ENCODE results near the gene NCAM2.

The NCAM2 gene

DNA sequence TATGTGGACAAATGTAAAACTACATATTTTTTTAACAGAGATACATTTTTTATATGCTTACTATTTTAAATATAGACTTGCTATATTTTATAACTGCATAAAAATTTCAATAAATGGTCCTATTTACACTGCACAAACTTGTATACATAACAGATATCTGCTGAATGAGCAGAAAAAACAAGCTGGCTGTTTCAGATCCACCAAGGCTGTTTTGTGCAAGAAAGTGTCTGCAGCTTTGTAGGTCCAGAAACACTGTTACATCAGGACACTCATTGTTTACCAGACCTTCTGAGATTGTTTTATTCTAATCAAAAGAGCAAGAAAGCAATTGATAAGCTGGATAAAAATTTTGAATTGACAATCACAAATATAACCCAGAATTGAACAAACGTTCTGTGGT, 99.3 kb downstream of the NCAM2 start:
- H3K27ac ChIP-seq (ENCODE audit: low read depth, low read length): no peak overlapping the region
- H3K9me3 ChIP-seq (ENCODE audit: control insufficient read depth, insufficient read depth, low read length): no peaks in the 10 kb centered on the region
- no peak overlapping the region for H3K9ac ChIP-seq (ENCODE audit: low read depth, low read length)
- no peaks in the 10 kb centered on the region for H3K4me1 ChIP-seq (ENCODE audit: control insufficient read depth, insufficient read depth, low read length)
- no peaks in the 10 kb centered on the region for H3K27me3 ChIP-seq (ENCODE audit: control insufficient read depth, insufficient read depth, low read length)
- no peaks in the 10 kb centered on the region for H3K36me3 ChIP-seq (ENCODE audit: control insufficient read depth, insufficient read depth, low read length)
- H3K4me3 ChIP-seq (ENCODE audit: low read depth, low read length): no peak overlapping the region

DNA sequence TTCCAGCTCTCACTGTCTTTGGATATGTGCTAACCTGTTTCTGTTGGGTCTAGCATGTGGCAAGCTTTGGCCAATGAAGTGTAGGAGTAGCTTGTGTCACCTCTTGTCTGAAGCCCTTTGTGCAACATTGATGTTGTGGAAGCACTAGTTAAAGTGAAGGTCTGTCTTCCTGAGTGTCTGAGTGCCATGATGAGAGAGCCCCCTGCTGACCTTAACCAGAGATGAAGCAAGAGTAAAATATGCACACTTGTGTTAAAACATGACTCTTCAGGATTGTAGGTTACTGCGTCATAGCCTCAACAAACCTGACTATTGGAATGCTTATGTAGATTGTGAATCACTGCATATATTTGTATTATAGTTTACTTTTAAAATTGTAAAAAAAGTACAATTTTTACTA, 103.7 kb downstream of the NCAM2 start:
- no peak overlapping the region for H3K9ac ChIP-seq (ENCODE audit: low read depth, low read length)
- H3K9me3 ChIP-seq (ENCODE audit: control insufficient read depth, insufficient read depth, low read length): no peaks in the 10 kb centered on the region
- no peak overlapping the region for H3K4me3 ChIP-seq (ENCODE audit: low read depth, low read length)
- no peaks in the 10 kb centered on the region for H3K27me3 ChIP-seq (ENCODE audit: control insufficient read depth, insufficient read depth, low read length)
- H3K4me1 ChIP-seq (ENCODE audit: control insufficient read depth, insufficient read depth, low read length): peaks cover 13% of the 10 kb centered on the region
- no peak overlapping the region for H3K27ac ChIP-seq (ENCODE audit: low read depth, low read length)
- H3K36me3 ChIP-seq (ENCODE audit: control insufficient read depth, insufficient read depth, low read length): no peaks in the 10 kb centered on the region

DNA sequence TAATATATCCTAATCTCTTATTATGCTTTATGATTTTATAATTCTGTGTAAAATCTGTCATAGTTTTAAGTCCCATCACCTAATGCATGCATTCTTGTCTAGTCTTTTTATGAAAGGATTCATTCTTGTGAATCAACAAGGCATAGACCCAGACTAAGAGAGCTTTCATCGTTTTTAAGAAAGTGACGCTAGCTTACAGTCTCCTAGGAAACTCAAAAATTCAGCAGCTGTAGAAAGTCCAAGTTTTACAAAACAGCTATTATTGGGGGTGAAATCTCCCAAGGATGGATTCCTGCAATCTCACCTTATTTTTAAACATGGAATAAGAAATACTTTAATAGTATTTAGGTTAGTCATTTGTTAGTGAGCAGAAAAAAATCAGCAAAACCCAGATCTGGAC, 104.7 kb downstream of the NCAM2 start:
- Histone ChIP-seq H3K9me3 (ENCODE audit: control insufficient read depth, insufficient read depth, low read length) (no peaks in the 10 kb centered on the region), H3K27me3 (ENCODE audit: control insufficient read depth, insufficient read depth, low read length) (no peaks in the 10 kb centered on the region), H3K36me3 (ENCODE audit: control insufficient read depth, insufficient read depth, low read length) (no peaks in the 10 kb centered on the region), H3K9ac (ENCODE audit: low read depth, low read length) (no peak overlapping the region), H3K27ac (ENCODE audit: low read depth, low read length) (no peak overlapping the region), H3K4me1 (ENCODE audit: control insufficient read depth, insufficient read depth, low read length) (peaks cover 13% of the 10 kb centered on the region), H3K4me3 (ENCODE audit: low read depth, low read length) (no peak overlapping the region)

DNA sequence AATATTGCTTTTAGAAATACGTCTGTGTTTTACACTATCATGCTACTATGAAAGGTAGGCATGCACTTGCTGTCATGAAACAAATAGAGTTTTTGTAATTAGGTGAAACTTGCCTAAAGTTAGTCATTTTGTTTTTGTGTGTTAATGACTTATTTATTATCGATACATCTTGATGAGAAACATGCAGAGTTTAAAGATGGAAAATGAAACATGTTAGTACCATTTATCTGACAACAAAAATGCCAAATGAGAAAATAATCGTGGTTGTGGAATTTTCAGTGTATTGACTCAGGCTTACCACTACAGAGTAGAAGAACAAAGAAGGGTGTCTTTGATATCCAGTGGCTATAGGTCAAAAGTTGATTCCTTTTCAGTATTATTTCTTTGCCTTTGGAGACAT, 105.5 kb downstream of the NCAM2 start:
- Histone ChIP-seq H3K36me3 (ENCODE audit: control insufficient read depth, insufficient read depth, low read length) (no peaks in the 10 kb centered on the region), H3K27me3 (ENCODE audit: control insufficient read depth, insufficient read depth, low read length) (no peaks in the 10 kb centered on the region)

DNA sequence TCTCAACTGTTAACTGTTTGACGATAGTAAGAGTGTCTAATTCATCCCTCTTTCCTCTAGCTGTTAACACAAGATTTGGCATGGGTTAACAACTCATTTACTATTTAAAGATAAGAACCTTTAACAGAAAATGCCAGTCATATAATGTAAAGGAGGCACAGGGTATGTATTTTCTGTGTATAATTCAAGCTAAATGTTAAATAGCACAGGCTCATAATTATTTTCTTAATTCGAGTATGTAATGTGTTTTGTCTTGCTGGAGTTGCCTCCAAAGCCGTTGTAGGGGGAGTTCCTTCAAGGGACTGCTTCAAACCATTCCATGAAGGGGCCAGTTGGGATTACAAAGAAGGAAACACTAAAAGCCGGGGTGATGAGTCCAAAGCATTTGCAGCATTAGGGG, 111.5 kb downstream of the NCAM2 start:
- H3K4me1 ChIP-seq (ENCODE audit: control insufficient read depth, insufficient read depth, low read length): peaks cover 6% of the 10 kb centered on the region
- no peak overlapping the region for H3K27ac ChIP-seq (ENCODE audit: low read depth, low read length)
- no peak overlapping the region for H3K4me3 ChIP-seq (ENCODE audit: low read depth, low read length)
- no peaks in the 10 kb centered on the region for H3K36me3 ChIP-seq (ENCODE audit: control insufficient read depth, insufficient read depth, low read length)
- no peak overlapping the region for H3K9ac ChIP-seq (ENCODE audit: low read depth, low read length)
- no peaks in the 10 kb centered on the region for H3K9me3 ChIP-seq (ENCODE audit: control insufficient read depth, insufficient read depth, low read length)
- H3K27me3 ChIP-seq (ENCODE audit: control insufficient read depth, insufficient read depth, low read length): no peaks in the 10 kb centered on the region

More for the DNA sequence above, 105.5 kb downstream of the NCAM2 start:
- H3K4me1 ChIP-seq (ENCODE audit: control insufficient read depth, insufficient read depth, low read length): peaks cover 13% of the 10 kb centered on the region
- no peak overlapping the region for H3K9ac ChIP-seq (ENCODE audit: low read depth, low read length)
- H3K9me3 ChIP-seq (ENCODE audit: control insufficient read depth, insufficient read depth, low read length): no peaks in the 10 kb centered on the region
- no peak overlapping the region for H3K4me3 ChIP-seq (ENCODE audit: low read depth, low read length)
- no peak overlapping the region for H3K27ac ChIP-seq (ENCODE audit: low read depth, low read length)

DNA sequence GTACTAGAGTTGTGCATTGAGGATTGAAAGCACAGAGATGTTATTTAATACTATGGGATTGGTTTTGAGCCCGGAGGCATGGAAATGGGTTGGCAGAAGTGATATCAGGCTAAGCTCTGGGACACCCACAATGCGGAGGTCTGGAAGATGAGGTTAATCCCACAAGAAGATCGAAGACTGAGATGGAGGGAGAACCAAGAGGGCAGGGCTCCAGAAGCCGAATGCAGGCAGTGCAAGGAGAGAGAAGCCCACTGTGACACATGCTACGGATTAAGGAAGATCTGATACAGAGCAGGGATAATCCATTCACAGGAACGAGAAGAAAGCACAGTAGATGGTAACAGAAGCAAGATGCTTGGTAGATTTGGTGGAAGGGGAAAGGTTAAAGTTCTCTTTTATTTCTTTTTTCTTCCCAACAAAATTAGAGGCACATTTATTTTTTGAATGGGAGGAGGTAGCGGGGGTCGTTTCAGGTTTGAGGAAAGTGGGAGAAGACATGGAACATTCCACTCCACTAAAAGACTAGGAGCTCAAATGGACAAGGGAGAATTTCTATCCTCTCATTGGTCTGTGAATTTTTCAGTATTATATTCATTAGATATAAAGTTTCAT, 113.2 kb downstream of the NCAM2 start:
- H3K9ac ChIP-seq (ENCODE audit: low read depth, low read length): no peak overlapping the region
- no peaks in the 10 kb centered on the region for H3K36me3 ChIP-seq (ENCODE audit: control insufficient read depth, insufficient read depth, low read length)
- H3K4me3 ChIP-seq (ENCODE audit: low read depth, low read length): no peak overlapping the region
- H3K27ac ChIP-seq (ENCODE audit: low read depth, low read length): no peak overlapping the region
- no peaks in the 10 kb centered on the region for H3K27me3 ChIP-seq (ENCODE audit: control insufficient read depth, insufficient read depth, low read length)
- no peaks in the 10 kb centered on the region for H3K9me3 ChIP-seq (ENCODE audit: control insufficient read depth, insufficient read depth, low read length)
- no peaks in the 10 kb centered on the region for H3K4me1 ChIP-seq (ENCODE audit: control insufficient read depth, insufficient read depth, low read length)

DNA sequence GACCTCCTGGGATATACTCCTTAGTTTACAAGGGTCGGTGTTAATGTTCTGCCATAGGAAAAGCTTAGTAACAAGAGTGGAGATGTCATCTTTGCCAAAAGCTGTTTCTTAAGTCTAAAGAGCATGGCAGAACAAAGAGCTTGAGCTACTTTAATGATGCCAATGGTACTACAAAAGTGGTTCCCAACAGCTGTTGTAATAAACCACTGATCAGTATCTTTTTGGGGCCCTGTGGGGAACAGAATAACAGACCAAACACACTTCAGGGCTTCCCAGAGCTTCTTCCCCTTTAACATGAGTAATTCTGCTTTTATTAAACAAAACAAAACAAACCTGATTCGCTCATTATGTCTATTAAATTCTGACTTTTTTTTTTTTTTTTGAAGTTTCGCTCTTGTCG, 116.3 kb downstream of the NCAM2 start:
- H3K27me3 ChIP-seq (ENCODE audit: control insufficient read depth, insufficient read depth, low read length): no peaks in the 10 kb centered on the region
- H3K9me3 ChIP-seq (ENCODE audit: control insufficient read depth, insufficient read depth, low read length): no peaks in the 10 kb centered on the region
- no peak overlapping the region for H3K27ac ChIP-seq (ENCODE audit: low read depth, low read length)
- no peak overlapping the region for H3K4me3 ChIP-seq (ENCODE audit: low read depth, low read length)
- H3K4me1 ChIP-seq (ENCODE audit: control insufficient read depth, insufficient read depth, low read length): no peaks in the 10 kb centered on the region
- no peaks in the 10 kb centered on the region for H3K36me3 ChIP-seq (ENCODE audit: control insufficient read depth, insufficient read depth, low read length)
- H3K9ac ChIP-seq (ENCODE audit: low read depth, low read length): no peak overlapping the region

DNA sequence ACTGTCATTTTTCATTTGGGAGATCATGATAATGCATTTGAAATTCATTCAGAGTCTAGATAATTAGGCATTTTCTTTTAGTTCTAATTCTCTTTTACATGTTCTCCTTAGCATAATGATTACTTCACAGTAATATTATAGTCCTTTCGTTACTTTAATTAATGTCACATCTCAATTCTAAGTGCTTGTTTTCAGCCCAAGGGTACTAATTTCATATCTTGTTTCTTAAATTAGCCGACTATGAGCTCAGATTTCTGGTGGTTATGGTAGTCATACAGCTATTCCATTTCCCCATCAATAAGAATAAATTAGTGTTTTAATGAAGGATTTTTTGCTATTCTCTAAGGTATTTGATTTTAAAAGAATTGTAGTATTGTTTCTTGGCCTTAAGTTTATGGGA, 120.9 kb downstream of the NCAM2 start:
- Histone ChIP-seq H3K27me3 (ENCODE audit: control insufficient read depth, insufficient read depth, low read length) (no peaks in the 10 kb centered on the region), H3K27ac (ENCODE audit: low read depth, low read length) (no peak overlapping the region), H3K9me3 (ENCODE audit: control insufficient read depth, insufficient read depth, low read length) (no peaks in the 10 kb centered on the region), H3K36me3 (ENCODE audit: control insufficient read depth, insufficient read depth, low read length) (no peaks in the 10 kb centered on the region), H3K9ac (ENCODE audit: low read depth, low read length) (no peak overlapping the region), H3K4me1 (ENCODE audit: control insufficient read depth, insufficient read depth, low read length) (no peaks in the 10 kb centered on the region), H3K4me3 (ENCODE audit: low read depth, low read length) (no peak overlapping the region)

DNA sequence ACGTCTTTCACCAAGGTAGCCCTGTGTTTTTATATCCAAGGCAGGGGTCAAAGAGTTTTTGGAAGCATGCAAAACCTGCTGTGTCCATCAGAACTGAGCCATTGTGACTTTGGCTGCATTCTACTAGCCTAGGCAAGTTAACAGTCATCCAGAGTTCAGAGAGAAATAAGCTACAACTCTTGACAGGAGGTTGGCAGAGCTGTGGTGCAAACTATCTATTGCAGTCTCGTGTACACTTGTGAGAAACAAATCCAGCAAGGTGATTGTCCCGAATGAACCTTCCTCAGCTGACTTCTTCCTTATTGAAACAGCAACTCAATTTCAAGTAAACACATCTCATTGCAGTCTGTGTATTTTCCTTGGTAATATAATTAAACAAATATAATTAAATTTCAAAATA, 124.5 kb downstream of the NCAM2 start:
- H3K27ac ChIP-seq (ENCODE audit: low read depth, low read length): no peak overlapping the region
- H3K9ac ChIP-seq (ENCODE audit: low read depth, low read length): no peak overlapping the region
- no peak overlapping the region for H3K4me3 ChIP-seq (ENCODE audit: low read depth, low read length)
- no peaks in the 10 kb centered on the region for H3K4me1 ChIP-seq (ENCODE audit: control insufficient read depth, insufficient read depth, low read length)
- no peaks in the 10 kb centered on the region for H3K9me3 ChIP-seq (ENCODE audit: control insufficient read depth, insufficient read depth, low read length)
- H3K27me3 ChIP-seq (ENCODE audit: control insufficient read depth, insufficient read depth, low read length): no peaks in the 10 kb centered on the region
- no peaks in the 10 kb centered on the region for H3K36me3 ChIP-seq (ENCODE audit: control insufficient read depth, insufficient read depth, low read length)

DNA sequence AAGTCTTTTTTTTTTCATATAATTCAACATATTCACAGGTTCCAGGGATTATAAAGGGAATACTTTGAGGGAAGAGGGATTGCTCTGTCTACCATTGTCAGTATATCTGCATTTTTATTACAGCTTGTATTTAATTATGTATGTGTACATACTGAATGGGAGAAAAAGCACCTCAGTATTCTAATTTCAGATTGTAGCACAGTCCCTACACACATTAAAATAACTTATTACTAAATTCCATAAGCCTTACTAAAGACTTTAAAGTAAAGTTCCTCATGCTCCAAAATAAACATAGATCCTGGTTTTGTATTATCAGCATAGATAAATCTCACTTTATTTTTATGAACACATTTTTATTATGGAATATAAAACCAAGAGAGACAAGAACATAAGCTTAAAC, 134.2 kb downstream of the NCAM2 start:
- Histone ChIP-seq H3K4me3 (ENCODE audit: low read depth, low read length) (no peak overlapping the region), H3K4me1 (ENCODE audit: control insufficient read depth, insufficient read depth, low read length) (no peaks in the 10 kb centered on the region)

DNA sequence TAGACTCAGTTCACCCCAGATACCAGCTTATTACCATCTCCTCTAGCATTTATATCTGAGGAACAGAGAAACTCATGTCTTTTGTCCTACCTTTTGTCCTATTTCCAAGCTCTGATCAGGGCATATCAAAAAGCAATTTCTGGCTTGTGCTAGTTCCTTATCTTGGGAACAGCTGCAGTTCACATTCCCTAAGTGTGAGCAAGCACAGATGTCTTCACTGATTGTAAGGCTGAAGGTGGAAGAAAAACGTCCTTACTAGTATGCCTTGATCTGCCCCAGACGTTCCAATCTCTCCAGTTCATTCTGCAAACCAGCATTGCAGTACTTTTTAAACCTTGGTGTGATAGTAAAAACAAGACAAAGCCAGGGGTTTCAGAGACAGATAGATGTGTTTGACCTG, 139.8 kb downstream of the NCAM2 start:
- Histone ChIP-seq H3K4me1 (ENCODE audit: control insufficient read depth, insufficient read depth, low read length) (no peaks in the 10 kb centered on the region), H3K9ac (ENCODE audit: low read depth, low read length) (no peak overlapping the region), H3K4me3 (ENCODE audit: low read depth, low read length) (no peak overlapping the region), H3K27ac (ENCODE audit: low read depth, low read length) (no peak overlapping the region), H3K9me3 (ENCODE audit: control insufficient read depth, insufficient read depth, low read length) (no peaks in the 10 kb centered on the region), H3K27me3 (ENCODE audit: control insufficient read depth, insufficient read depth, low read length) (no peaks in the 10 kb centered on the region), H3K36me3 (ENCODE audit: control insufficient read depth, insufficient read depth, low read length) (no peaks in the 10 kb centered on the region)

More for the DNA sequence above, 134.2 kb downstream of the NCAM2 start:
- no peaks in the 10 kb centered on the region for H3K9me3 ChIP-seq (ENCODE audit: control insufficient read depth, insufficient read depth, low read length)
- H3K27me3 ChIP-seq (ENCODE audit: control insufficient read depth, insufficient read depth, low read length): no peaks in the 10 kb centered on the region
- no peaks in the 10 kb centered on the region for H3K36me3 ChIP-seq (ENCODE audit: control insufficient read depth, insufficient read depth, low read length)
- no peak overlapping the region for H3K9ac ChIP-seq (ENCODE audit: low read depth, low read length)
- H3K27ac ChIP-seq (ENCODE audit: low read depth, low read length): no peak overlapping the region
